ENCODE measurements around the gene TMSB4X.

Gene TMSB4X

GRCh38 chrX:12945494-12945893, 29.4 kb upstream of the TMSB4X start:
- no peak overlapping the region for H3K9ac ChIP-seq (ENCODE audit: insufficient read length)
- no peak overlapping the region for H3K27ac ChIP-seq
- H3K9me3 ChIP-seq (ENCODE audit: low read depth, low read length): no peaks in the 10 kb centered on the region
- TF ChIP-seq POLR2AphosphoS5 (IDR thresholded peaks at IDR 0.05; ENCODE audit: borderline replicate concordance, low read depth, low read length) (no peak), EZH2 (IDR thresholded peaks at IDR 0.05) (no peak), FOXP2 (optimal IDR thresholded peaks at IDR 0.05; ENCODE audit: control extremely low read depth, extremely low read length, insufficient read depth) (no peak)
- no peak overlapping the region for H3K4me3 ChIP-seq
- H3K36me3 ChIP-seq (ENCODE audit: insufficient read depth, low read length): no peaks in the 10 kb centered on the region
- no peak for DNase-seq (ENCODE audit: low read depth, low spot score)

GRCh38 chrX:12946406-12946805, 28.5 kb upstream of the TMSB4X start:
- Histone ChIP-seq H3K36me3 (ENCODE audit: insufficient read depth, low read length) (no peaks in the 10 kb centered on the region), H3K4me3 (no peak overlapping the region), H3K9me3 (ENCODE audit: low read depth, low read length) (no peaks in the 10 kb centered on the region), H3K27ac (no peak overlapping the region), H3K9ac (ENCODE audit: insufficient read length) (no peak overlapping the region)
- no peak for TF ChIP-seq FOXP2 (optimal IDR thresholded peaks at IDR 0.05; ENCODE audit: control extremely low read depth, extremely low read length, insufficient read depth)
- no peak for DNase-seq (ENCODE audit: low read depth, low spot score)

- H3K27ac ChIP-seq: no peak overlapping the region
- no peak overlapping the region for H3K9ac ChIP-seq (ENCODE audit: insufficient read length)
- TF ChIP-seq EZH2 (IDR thresholded peaks at IDR 0.05) (no peak), FOXP2 (optimal IDR thresholded peaks at IDR 0.05; ENCODE audit: control extremely low read depth, extremely low read length, insufficient read depth) (no peak), POLR2AphosphoS5 (IDR thresholded peaks at IDR 0.05; ENCODE audit: borderline replicate concordance, low read depth, low read length) (no peak)
- H3K9me3 ChIP-seq (ENCODE audit: low read depth, low read length): no peaks in the 10 kb centered on the region
- no peak overlapping the region for H3K4me3 ChIP-seq
- peak; percentile 47 for DNase-seq (ENCODE audit: low read depth, low spot score)
- H3K36me3 ChIP-seq (ENCODE audit: insufficient read depth, low read length): no peaks in the 10 kb centered on the region
Observed at GRCh38 chrX:12946838-12947544, 27.9 kb upstream of the TMSB4X start.

- no peak overlapping the region for H3K4me3 ChIP-seq
- no peak overlapping the region for H3K9ac ChIP-seq (ENCODE audit: insufficient read length)
- H3K9me3 ChIP-seq (ENCODE audit: low read depth, low read length): no peaks in the 10 kb centered on the region
- no peak for TF ChIP-seq POLR2AphosphoS5 (IDR thresholded peaks at IDR 0.05; ENCODE audit: borderline replicate concordance, low read depth, low read length)
- TF ChIP-seq FOXP2 (optimal IDR thresholded peaks at IDR 0.05; ENCODE audit: control extremely low read depth, extremely low read length, insufficient read depth): no peak
- TF ChIP-seq EZH2 (IDR thresholded peaks at IDR 0.05): no peak
- H3K36me3 ChIP-seq (ENCODE audit: insufficient read depth, low read length): no peaks in the 10 kb centered on the region
- no peak for DNase-seq (ENCODE audit: low read depth, low spot score)
- H3K27ac ChIP-seq: no peak overlapping the region
Observed at GRCh38 chrX:12947545-12948235, 27.2 kb upstream of the TMSB4X start.

GRCh38 chrX:12948495-12948894, 26.4 kb upstream of the TMSB4X start:
- Histone ChIP-seq H3K9me3 (ENCODE audit: low read depth, low read length) (no peaks in the 10 kb centered on the region), H3K36me3 (ENCODE audit: insufficient read depth, low read length) (no peaks in the 10 kb centered on the region), H3K27ac (no peak overlapping the region), H3K9ac (ENCODE audit: insufficient read length) (no peak overlapping the region), H3K4me3 (no peak overlapping the region)
- TF ChIP-seq POLR2AphosphoS5 (IDR thresholded peaks at IDR 0.05; ENCODE audit: borderline replicate concordance, low read depth, low read length) (no peak), FOXP2 (optimal IDR thresholded peaks at IDR 0.05; ENCODE audit: control extremely low read depth, extremely low read length, insufficient read depth) (no peak)
- DNase-seq (ENCODE audit: low read depth, low spot score): no peak

- peak; percentile 30 for DNase-seq (ENCODE audit: low read depth, low spot score)
- Histone ChIP-seq H3K27ac (peak overlapping the region; percentile 86), H3K36me3 (ENCODE audit: insufficient read depth, low read length) (no peaks in the 10 kb centered on the region), H3K9ac (ENCODE audit: insufficient read length) (no peak overlapping the region), H3K9me3 (ENCODE audit: low read depth, low read length) (no peaks in the 10 kb centered on the region), H3K4me3 (peak overlapping the region; percentile 37)
- TF ChIP-seq EZH2 (IDR thresholded peaks at IDR 0.05) (no peak), POLR2AphosphoS5 (IDR thresholded peaks at IDR 0.05; ENCODE audit: borderline replicate concordance, low read depth, low read length) (no peak), FOXP2 (optimal IDR thresholded peaks at IDR 0.05; ENCODE audit: control extremely low read depth, extremely low read length, insufficient read depth) (no peak)
Observed at GRCh38 chrX:12949205-12949926, 25.5 kb upstream of the TMSB4X start.

- H3K9ac ChIP-seq (ENCODE audit: insufficient read length): no peak overlapping the region
- H3K36me3 ChIP-seq (ENCODE audit: insufficient read depth, low read length): no peaks in the 10 kb centered on the region
- peak overlapping the region; percentile 86 for H3K27ac ChIP-seq
- no peaks in the 10 kb centered on the region for H3K9me3 ChIP-seq (ENCODE audit: low read depth, low read length)
- DNase-seq (ENCODE audit: low read depth, low spot score): peak; percentile 39
- TF ChIP-seq POLR2AphosphoS5 (IDR thresholded peaks at IDR 0.05; ENCODE audit: borderline replicate concordance, low read depth, low read length): no peak
- TF ChIP-seq EZH2 (IDR thresholded peaks at IDR 0.05): no peak
- no peak for TF ChIP-seq FOXP2 (optimal IDR thresholded peaks at IDR 0.05; ENCODE audit: control extremely low read depth, extremely low read length, insufficient read depth)
- peak overlapping the region; percentile 37 for H3K4me3 ChIP-seq
Observed at GRCh38 chrX:12949927-12950656, 24.8 kb upstream of the TMSB4X start.
